ENCODE results near the gene SLC15A3.

- TF ChIP-seq GATA2 (IDR thresholded peaks at IDR 0.05; ENCODE audit: low read depth, low read length) (no peak), GATA3 (IDR thresholded peaks at IDR 0.05; ENCODE audit: low read depth, low read length) (no peak)
These were observed 6.7 kb downstream of the SLC15A3 start for GRCh38 chr11:60945295-60945667.
